MM.1S (cell line): ENCODE results near the gene NEURL1B.

Experiments
- CTCF ChIP-seq: fragments of 300-600 bp; sonication (generic); IDR thresholded peaks from 2 replicates; pipeline ENCODE4 v1.5.1; 2016; ENCODE audit warnings: antibody characterized with exemption, low read length, mixed read lengths
- EZH2 ChIP-seq: fragments of 300-600 bp; sonication (generic); optimal IDR thresholded peaks from 2 replicates; pipeline ENCODE3; 2017; ENCODE audit warnings: low read depth, mild to moderate bottlenecking, antibody characterized with exemption, low read length, mixed read lengths
- EZH2phosphoT487 ChIP-seq: fragments of 300-600 bp; sonication (generic); IDR thresholded peaks from 2 replicates; pipeline ENCODE4 v1.6.1; 2018; ENCODE audit warnings: antibody characterized with exemption, low read length

GRCh38 chr5:172716796-172717313 lies 75.8 kb downstream of the NEURL1B start:
- no peak for TF ChIP-seq EZH2
- peak; percentile 83 for TF ChIP-seq CTCF
- no peak for TF ChIP-seq EZH2phosphoT487
